GM12864 (cell line): Measurements from ENCODE around the gene PEAK3.

Experiments
- DNase-seq: peaks from one replicate; pipeline ENCODE4 v3.0.0-alpha.2; 2011; ENCODE audit warnings: low read depth
- H3K4me3 ChIP-seq: 2 replicates; pipeline ENCODE4 v1.5.1; 2011; ENCODE audit warnings: mild to moderate bottlenecking, low read depth, low read length, control low read depth
- CTCF ChIP-seq: IDR thresholded peaks from 2 replicates; pipeline ENCODE4 v1.5.1; 2011; ENCODE audit warnings: low read depth, mild to moderate bottlenecking, moderate library complexity, low read length, control low read depth, inconsistent platforms; ENCODE audit errors: missing control alignments

Gene PEAK3

GRCh38 chr19:2327773-2328400, 45.9 kb upstream of the PEAK3 start:
- peak; percentile 91 for DNase-seq
- peak overlapping the region; percentile 98 for H3K4me3 ChIP-seq
- TF ChIP-seq CTCF: no peak

DNA sequence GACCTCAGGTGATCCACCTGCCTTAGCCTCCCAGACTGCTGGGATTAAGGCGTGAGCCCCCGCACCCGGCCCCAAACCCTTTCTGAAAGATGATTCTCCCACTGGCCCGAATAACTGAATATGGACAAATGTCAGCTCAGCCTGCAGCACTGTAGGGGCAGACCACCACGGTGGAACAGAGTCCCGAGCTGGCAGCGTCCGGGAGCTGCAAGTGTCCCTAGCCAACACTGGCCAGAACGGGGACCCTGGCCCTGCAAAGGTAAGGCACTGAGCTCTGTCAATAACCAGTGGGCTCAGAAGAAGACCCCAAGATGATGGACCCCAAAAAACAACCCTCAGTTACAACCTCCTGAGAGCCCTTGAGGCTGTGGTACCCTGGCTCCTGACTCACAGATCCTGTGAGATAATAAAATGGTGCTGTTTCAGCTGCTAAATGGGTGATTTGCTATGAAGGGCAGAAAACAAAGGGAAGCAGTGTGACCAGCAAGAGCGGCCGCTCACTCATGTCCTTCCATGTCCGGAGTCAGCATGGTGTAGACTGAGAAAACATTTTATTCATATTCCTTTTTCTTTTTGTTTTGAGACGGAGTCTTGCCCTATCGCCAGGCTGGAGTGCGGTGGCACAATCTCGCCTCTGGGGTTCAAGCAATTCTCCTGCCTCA, 44.9 kb upstream of the PEAK3 start:
- DNase-seq: no peak
- peak overlapping the region; percentile 98 for H3K4me3 ChIP-seq
- TF ChIP-seq CTCF: no peak

DNA sequence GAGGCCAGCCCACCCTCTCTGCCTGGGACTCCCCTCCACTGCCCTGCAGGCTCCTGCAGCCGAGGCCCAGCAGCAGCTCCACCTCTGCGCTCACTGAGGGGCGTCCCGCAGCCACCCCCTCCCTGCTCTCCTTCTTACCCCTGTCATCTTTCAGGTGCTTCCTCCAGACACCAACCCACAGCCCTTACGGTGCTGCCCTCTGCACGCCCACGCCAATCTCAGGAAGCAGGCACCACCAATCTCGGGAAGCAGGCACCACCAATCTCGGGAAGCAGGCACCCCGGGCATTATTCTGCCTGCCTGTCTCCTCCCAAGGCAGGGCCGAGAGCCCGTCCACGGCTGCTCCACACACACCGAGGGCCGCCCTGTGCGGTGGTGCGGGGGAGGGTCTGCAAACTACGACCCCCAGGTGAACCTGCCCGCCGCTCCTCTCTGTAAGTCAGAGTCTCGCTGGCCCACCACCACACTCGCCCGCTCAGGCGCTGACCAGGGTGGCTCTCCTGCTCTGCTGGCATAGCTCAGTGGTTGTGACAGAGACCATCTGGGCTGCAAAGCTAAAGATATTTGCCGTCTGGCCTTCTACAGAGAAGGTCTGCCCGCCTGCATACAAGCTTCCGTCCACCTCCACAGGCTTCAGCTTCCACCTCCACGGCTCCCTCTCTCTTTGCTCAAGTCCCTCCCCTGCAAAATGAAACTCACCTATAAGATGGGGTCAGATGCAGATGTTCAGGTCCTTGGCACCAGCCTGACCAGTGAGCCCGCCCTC, 43.5 kb upstream of the PEAK3 start:
- DNase-seq: no peak
- TF ChIP-seq CTCF: no peak
- H3K4me3 ChIP-seq: no peak overlapping the region

DNA sequence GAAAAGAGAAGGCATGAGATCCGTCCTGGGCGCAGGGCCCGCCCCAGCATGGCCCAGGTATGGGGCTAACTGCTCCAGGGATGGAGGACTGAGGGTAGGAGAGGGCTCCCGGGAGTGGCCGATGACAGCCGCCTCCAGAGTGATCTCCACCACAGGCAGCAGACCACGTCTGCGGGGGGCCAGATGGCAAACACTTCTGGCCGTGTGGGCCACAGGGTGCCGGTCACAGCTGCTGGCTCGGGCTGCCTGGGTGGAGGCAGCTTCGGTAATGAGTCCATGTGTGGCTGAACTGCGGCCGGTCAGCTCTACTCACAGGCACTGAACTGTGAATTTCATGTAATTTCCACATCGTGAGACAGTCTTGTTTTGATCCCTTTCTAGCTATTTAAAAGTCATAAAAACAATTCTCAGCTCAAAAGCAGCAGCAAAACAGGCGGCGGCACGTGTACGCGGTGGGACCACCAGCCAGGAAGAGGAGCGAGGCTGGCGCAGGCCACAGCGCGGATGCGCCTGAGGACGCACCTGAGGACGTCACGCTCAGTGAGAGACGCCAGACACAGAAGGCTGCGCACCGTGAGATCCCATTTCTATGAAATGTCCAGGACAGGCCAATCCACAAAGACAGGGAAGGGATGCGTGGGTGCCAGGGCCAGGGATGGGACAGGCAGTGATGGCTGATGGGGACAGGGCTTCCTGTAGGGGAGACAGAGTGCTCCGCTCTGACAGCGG, 42.4 kb upstream of the PEAK3 start:
- TF ChIP-seq CTCF: no peak
- DNase-seq: no peak
- H3K4me3 ChIP-seq: no peak overlapping the region

DNA sequence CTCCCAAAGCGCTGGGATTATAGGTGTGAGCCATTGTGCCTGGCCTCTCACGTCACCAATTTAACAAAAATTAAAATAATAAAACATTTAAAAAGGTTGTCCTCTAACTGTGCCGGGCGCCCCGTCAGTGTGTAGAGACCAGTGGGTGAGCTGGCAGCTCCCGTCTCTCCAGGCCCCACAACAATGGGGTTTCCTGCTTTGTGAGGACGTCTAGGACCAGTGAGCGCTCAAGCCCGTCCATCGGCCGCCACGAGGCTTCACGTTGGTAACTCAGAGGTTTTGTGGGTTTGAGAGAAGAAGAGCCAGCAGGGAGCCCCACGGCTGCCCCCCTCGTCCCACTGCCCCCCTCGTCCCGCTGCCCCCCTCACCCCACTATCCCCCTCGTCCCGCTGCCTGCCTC, 41.7 kb upstream of the PEAK3 start:
- no peak for DNase-seq
- no peak for TF ChIP-seq CTCF
- no peak overlapping the region for H3K4me3 ChIP-seq

DNA sequence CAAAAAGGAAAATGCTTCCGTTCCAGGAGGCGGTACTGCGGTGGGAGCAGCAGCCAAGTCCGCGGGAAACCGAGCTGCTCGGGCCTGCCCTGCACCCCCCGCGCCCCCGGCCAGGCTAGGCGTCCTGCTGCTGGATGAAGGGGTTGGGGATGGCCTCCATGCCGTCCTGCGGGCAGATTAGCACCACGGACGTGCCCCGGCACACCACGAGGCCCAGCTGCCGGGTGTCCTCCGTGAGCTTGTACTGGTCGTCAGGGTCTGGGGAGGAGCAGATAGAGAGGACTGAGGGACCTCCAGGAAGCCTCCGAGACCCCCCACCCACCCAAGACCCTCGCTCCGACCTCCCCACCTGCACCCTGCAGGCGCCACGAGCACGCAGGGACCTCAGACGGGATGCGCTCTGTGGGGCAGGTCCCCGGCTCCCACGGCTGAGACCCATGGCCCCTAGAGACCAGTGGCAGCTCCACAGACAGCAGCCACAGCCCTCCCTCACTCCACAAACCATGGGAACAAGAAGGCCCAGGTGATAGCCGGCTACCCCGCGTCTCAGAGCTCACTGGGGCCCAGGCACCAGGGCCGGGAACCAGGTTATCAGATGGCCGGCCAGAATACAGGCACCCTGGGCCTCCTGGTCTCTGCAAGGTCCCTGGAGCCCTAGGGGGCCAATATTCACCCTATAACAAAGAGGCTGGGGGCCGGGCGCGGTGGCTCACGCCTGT, 39.7 kb upstream of the PEAK3 start:
- H3K4me3 ChIP-seq: no peak overlapping the region
- no peak for TF ChIP-seq CTCF
- no peak for DNase-seq
